HG03521 (cell line): Measurements from ENCODE around the gene KLHL29.

Source experiments
- ATAC-seq: cut with Tn5 transposase; IDR thresholded peaks from one replicate; pipeline ENCODE4 v1.9.1; 2021; ENCODE audit warnings: mild to moderate bottlenecking, moderate library complexity; ENCODE audit not compliant: unreplicated experiment

KLHL29 gene

DNA sequence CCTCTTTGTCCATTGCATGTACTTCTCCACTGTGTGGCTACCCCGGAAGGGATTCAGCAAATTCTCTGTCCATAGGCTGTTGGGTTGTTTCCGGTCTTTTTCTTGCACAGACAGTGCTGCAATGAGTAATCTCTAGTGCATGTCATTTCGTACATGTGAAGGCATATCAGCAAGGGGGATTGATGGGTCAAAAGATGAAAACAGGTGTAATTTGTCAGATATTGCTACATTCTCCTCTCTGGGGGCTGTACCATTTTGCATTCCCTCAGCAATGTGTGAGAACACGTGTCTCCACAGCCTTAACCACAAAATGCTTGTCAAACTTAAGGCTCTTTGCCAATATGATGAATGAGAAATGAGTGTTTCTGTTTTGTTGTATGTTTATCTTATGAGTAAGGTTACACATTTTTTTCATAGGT, 60.5 kb downstream of the KLHL29 start:
- no peak for ATAC-seq

DNA sequence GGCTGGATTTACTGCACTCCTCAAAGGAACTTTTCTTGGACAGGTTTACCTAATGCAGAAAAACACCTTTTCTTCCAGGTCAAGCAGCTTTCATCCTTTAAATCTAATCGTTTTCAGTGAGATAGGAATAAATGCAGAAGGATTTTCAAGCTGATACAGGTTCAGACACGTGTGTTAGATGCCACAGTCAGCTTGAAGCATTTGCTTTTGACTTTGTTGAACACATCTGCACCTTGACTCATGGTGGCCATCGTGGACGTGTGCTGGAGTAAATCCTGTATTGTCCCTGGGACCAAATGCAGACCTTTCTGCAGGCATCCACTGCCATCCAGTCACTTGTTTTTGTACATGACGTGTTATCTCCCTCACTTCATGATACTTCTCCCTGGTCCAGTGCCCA, 61.9 kb downstream of the KLHL29 start:
- no peak for ATAC-seq

DNA sequence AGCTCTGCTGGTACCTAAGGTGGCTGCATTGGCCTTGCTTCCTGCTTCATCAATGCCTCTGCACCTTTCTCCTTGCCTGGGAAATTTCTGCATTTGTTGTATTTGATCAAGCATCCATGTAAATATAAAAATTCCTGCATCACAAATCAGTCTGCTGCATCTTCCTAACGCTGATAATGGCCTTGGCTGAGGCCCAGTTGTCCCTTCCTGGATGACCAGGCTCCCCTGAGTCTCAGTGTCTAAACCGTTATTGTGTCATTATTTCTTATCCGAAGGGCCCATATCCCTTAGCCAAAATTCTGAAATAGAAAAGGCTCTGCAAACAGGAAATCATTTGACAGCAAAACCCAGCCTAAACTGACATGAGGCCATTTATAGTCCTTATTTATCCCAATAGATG, 62.4 kb downstream of the KLHL29 start:
- ATAC-seq, result no peak

DNA sequence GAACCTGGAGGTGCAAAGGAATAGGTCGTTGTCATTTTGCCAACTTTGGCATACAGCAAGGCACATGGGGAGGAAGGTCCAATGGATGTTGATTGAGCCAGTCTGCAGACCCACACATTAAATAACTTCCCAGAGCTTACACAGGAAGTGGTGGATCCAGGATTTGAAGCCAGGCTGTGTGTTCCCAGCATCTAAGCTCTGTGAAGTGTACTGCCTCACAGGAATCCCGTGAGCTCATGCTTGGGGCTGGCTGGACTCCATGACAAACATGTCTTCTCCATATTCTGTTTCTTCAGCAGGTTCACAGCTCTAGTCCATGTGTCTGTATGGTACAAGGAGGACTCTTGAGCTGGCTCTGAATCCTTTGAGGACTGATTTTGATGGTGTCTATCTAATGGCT, 63.9 kb downstream of the KLHL29 start:
- no peak for ATAC-seq

DNA sequence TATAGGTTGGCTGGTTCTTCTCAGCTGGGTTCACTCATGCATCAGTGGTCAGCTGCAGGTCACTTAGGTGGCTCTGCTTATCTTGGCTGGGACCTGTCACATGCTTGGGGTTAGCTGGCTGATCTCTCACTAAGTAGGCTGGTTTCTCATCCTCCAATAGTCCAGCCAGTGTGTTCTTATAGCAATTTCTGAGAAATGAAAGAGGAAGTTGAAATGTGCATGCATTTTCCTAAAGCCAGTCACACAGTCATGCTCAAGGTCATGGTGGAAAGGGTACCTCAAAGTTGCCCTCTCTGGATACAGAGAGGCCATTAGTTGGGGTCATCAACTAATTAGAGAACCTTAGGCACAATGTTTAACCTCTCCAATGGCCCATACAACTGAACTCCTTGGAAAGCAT, 64.4 kb downstream of the KLHL29 start:
- ATAC-seq, result peak; percentile 73

DNA sequence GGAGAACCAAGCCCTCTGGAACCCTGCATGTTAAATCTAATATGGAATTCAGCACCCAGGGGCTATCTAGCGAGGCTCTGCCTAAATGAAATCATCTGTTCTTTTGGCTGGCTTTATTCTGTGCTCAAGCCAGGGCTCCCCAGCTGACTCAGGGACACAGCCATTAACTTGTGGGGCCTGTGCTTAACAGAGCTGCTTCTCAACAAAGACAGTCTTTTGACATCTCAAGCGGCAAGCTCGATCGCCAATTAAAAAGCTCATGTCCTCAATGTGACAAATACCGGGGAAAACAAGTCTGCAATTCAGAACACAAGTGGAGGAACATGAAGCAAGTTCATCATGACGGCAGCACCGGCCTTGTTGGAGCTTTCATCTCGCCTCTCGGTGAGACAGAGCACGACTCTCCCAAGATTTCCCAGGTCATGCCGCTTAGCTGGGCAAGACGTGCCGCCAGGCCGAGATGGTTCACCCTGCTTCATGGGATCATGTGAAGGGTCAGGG, 64.9 kb downstream of the KLHL29 start:
- ATAC-seq, result no peak

DNA sequence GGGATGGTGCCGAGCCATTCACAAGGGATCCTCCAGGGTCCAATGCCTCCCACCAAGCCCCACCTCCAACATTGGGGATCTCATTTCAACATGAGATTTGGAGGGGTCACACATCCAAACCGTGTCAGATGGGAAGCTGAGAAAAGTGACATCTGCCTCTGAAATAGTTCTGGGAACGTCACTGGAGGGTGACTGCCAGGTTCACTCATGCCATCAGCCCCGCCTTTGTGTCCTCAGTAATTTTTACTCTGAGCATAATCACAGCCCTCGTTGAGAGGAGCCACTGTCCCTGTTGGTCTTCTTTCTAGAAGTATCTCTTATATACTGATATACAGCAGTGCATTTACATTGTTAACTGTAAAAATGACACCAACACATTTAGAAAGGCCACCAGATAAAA, 67.4 kb downstream of the KLHL29 start:
- no peak for ATAC-seq

DNA sequence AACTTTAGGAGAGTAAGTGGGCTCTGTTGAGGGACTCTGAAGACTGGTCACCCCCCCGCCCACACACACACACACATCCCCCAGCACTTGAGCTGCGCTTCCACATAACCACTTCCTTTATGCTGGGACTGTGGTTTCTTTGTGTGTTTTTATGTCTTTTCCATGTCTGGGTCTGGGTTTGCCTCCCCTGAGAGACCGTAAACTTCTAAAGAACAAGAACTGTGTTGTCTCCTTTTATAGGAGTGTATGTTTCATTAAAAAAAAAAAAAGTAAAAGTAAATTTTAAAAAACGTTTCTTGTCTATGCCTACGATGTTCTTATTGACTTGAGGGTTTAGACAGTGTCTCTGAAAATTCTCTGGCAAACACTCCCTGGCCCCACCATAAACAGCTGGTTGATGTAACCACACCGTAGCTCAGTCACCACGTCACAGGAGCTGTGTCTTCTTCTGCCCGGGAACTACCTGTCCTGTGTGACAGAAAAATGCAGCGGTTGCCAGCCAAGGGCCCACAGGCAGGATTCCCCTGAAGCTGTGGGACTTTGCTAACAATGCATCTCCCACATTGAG, 68.0 kb downstream of the KLHL29 start:
- peak; percentile 50 for ATAC-seq

DNA sequence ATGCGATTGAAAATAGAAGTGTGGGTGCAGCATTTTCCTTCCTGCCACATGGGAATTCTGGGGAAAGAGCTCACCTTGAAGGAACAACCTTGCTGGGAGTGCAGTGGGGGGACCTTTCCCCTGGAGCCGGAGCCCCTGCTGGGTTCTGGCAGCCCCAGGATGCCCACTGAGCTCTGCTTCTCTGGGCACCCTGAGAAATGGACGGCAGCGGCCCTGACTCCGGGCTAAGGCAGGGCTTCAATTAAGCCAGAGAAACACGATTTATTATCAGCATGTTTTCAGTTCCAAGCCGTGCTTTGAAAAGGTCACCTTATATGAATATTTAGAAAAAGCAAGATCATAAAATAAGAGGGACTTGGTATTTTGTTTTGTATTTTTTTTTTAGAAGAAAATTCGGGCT, 68.5 kb downstream of the KLHL29 start:
- no peak for ATAC-seq

DNA sequence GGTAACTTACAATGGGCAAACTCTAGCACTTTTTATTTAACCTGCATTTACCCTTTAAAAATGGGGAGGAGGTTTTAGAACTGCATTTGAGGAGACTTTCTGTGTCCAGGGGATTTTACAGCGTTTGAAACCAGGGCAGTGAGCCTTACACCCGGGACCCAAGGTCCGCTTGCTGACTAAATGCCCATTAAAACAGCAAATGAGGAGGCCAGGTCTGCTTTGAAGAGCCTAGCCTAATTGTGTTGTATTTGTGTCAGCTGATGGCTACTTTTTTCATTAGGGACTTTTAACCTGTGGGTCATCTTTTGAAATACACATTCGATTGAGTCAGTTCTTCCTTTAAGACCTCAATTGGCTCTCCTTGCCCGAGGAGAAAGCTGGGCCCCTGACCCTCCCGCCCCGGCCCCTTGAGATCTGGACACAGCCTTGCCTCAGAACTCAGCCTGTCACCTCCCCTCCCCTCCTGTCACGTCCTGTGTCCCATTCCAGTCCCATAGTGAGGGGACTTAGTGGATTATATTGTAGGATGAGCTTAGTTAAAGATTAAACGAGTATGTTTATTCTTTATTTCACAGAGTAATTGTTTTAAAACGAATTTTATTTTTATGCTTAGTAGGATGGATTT, 69.0 kb downstream of the KLHL29 start:
- no peak for ATAC-seq

DNA sequence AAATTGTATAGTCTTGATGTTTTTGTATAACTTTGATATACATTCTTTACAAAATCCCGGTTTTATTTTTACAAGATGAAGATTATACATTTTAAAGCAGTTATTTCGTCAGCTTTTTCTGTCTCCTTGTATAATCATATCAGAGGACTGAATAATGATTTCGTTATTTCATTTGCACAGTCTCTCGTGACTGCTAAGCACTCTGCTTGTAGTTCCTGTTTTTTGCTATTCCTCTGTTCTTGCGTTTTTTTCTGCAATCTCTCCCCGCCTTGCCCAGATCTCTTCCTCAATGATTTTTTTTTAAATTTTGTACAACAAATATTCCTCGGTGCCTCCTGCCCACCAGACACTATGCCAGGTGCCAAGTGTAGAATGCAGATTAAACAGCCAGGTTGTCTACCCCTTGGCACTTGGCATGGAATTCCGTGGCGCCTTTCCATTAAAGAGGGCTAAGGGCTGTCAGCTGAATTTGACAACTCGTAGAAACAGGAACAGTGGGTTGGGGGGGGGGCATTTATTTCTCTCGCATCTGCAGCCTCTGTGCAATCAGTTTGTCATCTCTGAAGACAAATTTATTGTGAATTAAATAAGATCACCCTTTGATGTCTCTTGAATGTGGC, 69.6 kb downstream of the KLHL29 start:
- no peak for ATAC-seq

DNA sequence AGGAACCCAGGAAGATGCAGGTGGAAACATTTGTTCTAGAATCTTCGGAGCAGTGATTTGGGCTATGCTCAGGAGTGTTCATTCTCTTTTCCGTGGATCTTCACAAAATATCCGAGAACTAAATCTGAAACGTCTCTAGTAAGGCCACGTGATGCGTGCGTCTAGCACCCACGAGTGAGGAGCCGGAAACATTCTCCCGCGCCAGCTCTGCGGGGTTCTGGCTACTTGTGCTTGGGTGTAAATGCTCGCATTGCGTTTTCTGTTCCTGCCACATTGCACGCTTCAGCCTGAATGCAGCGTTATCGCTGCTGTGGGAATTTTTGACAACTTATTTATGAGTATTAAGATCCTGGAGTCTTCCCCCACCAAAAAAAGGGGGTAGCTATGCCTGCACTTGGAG, 71.4 kb downstream of the KLHL29 start:
- ATAC-seq, result no peak

DNA sequence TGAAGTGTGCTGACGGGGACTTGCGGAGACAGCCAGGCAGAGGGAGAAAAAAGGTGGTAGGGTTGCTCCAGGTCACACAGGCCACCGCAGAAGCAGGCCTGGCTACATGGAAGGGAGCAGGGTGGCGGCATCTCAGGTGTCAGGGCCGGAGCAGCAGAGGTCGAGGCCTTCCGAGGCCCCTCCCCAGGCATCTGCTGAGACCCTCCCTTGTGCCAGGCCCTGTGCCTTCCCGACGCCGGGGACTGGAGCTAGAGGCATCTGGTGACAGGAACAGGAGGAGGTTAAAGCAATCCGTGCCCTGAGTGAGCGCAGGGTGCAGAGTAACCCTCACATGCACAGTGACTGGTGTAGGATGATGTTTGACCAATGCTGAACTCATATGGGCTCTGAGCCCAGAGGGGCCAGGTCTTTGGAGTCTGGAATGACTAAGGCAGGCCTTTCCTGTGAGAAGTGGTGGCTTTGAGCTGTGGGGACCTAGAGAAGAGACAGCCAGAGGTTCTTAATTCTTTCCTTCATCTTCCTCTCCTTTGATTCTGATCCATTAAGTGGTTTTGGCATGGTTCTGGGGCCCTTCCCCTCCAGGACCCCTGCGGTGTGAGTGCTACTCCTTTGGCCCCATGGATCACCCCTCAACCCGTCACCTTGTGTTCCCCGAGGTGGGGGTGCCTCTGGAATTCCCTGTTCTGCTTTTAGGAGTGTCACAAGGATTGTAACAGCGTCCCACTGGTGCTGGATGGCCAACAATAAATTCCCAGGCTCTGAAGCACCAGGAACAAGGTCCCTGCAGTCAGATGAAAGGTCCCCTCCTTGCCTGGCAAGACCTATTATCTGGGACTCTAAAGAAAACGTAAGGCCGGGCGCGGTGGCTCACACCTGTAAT, 72.1 kb downstream of the KLHL29 start:
- no peak for ATAC-seq

DNA sequence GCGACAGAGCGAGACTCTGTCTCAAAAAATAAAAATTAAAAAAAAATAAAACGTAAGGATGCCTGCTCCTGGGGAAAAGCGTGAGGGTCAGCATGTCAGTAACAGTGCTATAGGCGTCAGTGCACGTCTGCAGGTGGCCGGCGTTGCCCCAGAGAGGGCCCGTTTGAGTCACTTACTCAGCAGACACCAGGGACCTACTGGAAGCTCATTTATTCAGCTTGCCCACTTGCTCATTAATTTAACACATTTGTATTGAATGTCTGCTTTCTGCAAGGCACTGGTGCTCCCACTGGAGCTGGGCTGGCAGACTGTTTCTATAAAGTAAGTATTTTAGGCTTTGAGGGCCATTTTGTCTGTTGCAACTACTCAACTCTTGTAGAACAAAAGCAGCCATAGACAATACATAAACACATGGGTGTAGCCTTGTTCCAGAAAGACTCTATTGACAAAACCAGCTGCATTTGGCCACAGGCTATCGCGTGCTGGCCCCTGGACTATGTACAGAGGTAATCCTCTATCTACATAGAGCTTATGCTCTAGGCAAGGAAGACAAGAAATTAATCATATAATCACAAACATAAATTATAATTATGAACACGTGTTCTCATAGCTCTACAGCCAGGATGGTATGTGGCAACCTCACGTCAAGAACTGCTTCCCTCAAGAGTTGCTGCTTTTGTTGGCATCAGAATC, 73.2 kb downstream of the KLHL29 start:
- ATAC-seq, result no peak

DNA sequence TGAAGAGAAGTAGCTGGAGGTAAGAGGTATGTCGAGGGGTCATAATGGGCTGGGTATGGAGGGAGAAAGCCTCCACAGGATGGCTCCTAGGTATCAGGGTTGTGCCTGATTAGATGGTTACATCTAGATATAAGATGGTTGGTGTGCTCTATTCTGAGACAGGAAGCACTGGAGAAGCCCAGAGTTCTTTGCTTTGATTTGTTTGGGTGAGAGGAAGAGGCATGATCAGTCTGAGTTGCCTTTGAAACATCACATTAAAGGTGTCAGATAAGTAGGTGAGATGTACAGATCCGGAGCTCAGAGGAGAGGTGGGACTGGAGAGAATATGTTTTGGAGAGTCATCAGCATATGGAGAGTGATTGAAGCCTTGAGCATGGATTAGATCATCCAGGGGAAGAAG, 74.1 kb downstream of the KLHL29 start:
- no peak for ATAC-seq

DNA sequence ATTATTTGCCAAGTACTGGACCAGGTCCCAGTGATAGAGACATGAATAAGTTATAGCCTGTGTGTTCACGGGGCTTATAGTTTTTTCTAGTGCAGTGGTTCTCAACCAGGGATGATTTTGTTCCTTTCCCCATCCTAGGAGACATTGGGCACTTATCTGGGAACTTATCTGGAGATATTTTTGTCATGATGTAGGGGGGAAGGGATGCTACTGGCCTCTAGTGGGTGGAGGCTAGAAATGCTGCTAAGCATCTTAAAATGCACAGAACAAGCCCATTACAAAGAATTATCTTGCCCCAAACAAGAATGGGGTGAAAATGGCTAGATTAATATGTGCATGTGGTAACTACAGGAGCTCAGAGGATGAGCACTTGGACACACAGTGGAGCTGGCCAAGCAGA, 75.2 kb downstream of the KLHL29 start:
- ATAC-seq, result peak; percentile 50

DNA sequence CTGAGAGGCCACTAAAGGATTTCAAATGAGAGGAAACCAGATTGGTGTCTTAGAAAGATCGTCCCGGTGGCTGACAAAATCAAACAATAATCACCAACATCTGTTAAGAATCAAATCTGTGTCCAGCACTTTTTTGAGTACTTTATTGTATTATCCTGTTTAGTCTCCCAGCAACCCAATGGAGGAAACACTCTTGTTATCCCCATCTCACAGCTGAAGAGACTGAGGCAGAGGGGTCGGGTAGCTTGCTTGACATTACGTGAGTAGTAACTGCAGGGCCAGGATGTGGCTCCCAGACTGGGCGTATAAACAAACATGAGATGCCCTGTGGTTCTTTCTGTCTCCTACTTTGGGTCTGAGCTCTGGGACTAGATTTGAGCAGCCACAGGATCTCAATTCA, 76.0 kb downstream of the KLHL29 start:
- no peak for ATAC-seq

DNA sequence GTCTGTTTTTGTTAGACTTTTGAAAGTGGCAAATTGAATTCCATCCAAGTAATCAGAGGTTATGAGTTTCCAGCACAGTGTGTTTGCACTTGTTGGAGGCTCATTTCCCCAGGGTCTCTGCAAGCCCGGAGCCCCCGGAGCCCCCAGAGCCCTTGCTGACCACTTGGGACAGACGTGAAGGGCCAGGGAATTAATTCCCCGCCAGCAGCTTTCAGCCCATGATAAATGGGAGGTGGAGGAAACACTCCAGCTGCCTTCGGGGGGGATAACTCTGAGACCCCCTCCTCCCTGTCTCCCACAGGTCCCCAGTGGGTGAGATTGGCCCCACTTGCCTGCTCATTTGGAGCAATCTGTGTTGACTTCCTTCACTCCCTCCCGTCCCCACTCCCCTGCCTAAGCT, 79.2 kb downstream of the KLHL29 start:
- ATAC-seq, result no peak

DNA sequence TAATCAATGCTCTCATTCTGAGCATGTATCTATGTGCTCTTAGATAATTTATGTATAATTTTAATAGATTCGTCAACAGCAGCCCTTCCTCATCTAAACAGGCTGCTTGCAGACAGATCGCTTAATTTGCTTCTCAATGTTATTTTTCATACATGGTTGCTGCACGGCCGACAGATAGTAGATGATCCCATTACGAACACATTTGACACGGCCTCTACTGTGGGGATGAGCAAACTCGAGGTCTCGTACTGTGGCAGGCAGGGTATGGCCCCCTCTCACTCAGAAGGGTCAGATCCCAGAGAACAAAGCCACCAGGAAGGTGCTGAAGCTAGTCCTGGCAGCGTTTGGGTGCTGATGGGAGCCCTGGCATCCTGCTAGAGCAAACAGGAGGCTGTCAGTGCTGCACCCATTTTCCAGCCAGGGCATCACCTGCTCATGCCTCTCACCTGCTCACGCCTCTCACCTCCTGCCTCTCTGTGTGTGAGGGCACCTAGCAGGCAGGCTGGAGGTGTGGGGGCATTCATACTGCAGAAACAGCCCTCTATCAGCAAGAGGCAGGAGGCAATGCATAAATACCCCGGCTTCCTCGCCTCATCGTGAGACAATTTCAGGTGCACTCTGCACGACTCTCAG, 80.0 kb downstream of the KLHL29 start:
- ATAC-seq, result no peak

DNA sequence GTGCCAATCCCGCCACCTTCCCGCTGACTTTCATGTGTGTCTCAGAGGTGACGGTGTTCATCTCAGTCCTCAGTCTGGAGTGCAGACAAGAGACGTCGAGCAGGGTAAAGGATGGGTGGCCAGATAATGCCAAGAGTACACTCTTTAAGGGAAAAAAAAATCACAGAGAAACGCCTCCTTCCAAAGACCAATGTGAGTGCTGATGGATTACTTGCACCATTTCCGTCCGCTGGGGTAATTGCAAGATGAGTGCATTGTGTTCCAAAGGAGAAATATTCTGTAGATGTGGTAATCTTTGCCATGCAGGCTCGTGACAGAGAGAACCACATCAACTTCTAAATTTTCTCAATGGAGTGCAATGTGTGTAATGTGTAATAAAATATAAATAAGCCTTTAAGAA, 81.0 kb downstream of the KLHL29 start:
- no peak for ATAC-seq

DNA sequence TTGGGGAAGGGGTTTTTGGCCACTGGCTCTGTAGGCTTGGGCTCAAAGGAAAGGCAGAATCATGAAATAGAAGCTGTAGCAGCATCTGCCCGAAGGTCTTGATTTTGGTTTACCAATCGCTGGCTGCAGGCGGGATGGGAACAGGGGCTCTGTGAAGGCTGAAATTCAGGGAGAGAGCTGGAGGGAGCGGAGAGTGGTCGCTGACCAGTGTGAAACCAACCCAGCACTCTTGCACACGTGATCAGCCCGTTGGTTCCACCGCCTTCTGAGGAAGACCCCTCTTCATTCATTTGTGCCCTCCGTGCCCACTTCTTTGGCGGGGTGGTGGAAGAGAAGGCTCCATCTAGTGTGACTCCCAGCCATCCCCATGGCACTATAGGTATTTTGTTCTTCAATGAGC, 82.6 kb downstream of the KLHL29 start:
- no peak for ATAC-seq
